SU-DHL-6 (cell line): Measurements from ENCODE around the gene DNM1.

ENCODE experiments used
- CTCF ChIP-seq: fragments of 200-600 bp; sonication (generic); IDR thresholded peaks from one replicate; pipeline ENCODE4 v1.5.1; 2017; ENCODE audit warnings: antibody characterized with exemption, mild to moderate bottlenecking, low read length, moderate library complexity; ENCODE audit not compliant: insufficient read depth, poor library complexity, severe bottlenecking
- EZH2phosphoT487 ChIP-seq: fragments of 200-600 bp; sonication (generic), shearing (Covaris generic); conservative IDR thresholded peaks from 2 replicates; pipeline ENCODE4 v1.6.1; 2018; ENCODE audit warnings: mild to moderate bottlenecking, antibody characterized with exemption, low read length, moderate library complexity, mixed read lengths

GRCh38 chr9:128160603-128160987 lies 42.6 kb upstream of the DNM1 start:
- no peak for TF ChIP-seq CTCF
- no peak for TF ChIP-seq EZH2phosphoT487
